ENCODE measurements around the gene RPTOR.

RPTOR gene

GRCh38 chr17:80588702-80589383 is 44.2 kb downstream of the RPTOR start:
- DNase-seq (ENCODE audit: low spot score), result no peak

DNA sequence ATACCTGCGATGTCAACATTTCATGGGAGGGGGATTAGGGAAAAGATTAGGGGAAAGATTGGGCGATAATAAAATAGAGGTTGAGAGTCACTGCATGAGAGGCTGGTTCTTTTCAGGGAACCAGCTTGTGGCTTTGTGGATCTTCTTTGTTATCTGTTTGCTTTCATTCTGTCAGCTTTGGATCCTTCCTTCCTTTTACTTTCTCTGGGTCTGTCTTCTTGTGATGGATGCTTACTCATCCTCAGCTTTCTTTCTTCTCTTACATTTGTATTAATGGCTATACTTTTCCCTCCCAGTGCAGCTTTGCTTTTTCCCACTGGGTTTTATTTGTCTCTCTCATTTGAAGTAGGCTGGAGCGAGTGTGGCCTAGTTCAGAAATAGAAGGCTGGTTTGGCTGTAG is 47.1 kb downstream of the RPTOR start:
- DNase-seq (ENCODE audit: low spot score), result no peak

- DNase-seq (ENCODE audit: low spot score), result no peak
Observed at GRCh38 chr17:80592243-80592642, 47.6 kb downstream of the RPTOR start.

DNA sequence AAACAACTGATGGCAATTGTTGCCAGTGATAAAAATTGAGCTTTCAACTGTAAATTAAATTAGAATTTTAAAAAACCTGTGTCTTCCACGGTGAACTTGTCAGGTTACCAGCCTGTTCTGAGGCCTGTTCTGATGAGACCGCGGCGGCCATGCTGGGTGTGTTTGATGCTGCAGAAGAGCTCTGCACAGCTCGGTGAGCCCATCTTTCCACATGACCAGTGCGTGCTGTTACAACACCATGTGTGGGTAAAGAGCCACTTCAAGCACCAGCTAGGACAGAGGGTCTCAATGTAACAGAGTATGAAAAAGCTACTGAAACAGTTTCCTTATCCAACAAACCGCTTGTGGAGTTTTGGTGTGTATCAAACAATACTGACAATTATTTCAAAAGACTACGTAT is 48.5 kb downstream of the RPTOR start:
- DNase-seq (ENCODE audit: low spot score), result no peak

DNA sequence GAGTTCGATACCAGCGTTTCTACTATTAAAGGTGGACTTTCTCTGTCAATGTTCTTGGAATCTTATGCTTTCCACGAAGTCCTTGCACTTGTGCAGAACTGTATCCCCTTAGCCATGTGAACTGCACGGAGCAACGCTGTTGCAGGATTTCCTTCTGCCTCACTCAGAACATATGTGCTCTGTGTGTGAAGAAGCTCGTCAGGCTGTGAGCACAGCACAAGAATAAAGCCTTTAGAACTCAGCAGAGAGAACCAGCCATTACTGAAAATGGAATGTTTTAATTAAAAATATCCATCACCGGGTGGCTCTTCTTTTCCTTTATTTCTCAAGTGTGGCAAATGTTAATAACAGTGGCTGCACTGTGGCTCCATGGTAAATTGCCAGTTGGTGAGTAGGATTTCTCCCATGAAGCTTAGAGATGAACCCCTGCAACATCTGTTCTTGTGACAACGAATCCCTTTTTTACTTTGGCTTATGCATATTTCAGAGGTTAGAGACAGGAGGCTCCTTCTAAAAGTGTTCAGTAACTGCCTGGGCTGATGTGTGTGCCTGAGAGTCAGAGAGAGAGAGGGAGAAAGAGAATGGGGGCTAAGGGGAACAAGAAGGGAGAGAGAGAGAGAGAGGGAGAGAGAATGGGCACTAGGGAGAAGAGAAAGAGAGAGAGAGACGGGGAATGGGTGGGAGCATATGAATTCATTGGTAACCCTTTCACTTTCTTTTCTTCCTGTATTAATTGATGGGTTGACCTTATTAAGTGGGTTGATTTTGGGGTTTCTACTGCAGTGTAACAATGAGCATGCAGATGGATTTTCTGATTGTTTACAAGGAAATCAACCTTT is 50.0 kb downstream of the RPTOR start:
- no peak for DNase-seq (ENCODE audit: low spot score)

DNA sequence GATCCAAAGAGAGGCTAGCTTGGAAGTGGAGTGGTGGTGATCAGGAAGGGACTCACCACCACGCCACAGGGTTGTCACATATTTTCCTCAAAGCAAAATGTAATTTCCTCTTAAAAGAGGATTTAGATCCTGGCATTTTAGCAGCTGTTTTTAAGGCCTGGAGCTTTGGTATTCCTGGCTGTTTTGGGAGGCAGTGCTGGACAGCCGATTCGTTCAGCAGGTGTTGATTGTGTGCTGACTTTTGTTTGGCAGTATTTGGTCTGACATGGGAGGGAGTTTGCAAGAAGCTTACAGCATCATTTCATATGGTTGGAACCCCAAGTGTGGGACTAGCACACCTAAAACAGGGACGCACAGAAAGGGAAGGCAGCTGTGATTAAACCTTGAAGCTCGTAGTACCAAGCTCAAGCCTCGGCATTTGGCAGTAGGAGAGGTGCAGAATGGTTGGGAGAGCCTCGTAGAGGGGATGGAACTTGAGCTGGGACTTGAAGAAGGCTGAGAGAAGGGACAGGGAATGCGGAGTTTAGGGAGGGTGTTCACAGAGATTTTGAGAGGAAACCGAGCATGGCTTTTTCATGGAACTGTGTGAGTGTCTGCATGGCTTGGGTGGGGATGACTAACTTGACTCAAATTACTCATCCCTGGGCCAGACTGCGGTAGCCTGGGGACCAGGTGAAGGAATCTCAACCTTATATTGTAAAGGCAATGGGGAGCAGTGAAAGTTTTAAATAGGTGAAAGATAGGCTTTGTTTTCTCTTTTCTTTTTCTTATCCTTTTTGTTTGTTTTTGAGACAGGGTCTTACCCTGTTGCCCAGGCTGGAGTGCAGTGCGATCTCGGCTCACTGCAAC is 52.3 kb downstream of the RPTOR start:
- DNase-seq (ENCODE audit: low spot score), result no peak

- no peak for DNase-seq (ENCODE audit: low spot score)
Observed at GRCh38 chr17:80598813-80599545, 54.3 kb downstream of the RPTOR start.

- no peak for DNase-seq (ENCODE audit: low spot score)
Observed at GRCh38 chr17:80599546-80600305, 55.1 kb downstream of the RPTOR start.

DNA sequence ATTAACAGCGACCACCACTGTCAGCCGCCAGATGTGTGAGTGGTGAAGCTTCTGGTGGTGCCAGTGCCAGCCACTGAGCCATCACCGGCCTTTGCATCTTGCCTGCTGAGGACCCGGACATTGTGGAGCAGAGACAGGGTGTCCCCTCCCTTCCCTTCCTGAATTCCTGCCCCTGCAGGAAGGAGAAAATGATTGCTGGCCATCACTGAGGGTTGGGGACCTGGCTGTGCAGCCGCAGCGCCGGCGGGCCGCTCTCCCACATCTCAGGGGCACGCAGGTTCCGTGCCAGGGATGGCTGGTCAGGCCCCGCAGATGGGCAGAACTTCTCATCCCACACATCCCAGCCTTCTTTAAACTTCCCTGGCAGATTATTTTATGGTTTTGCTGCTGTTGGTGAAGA is 56.5 kb downstream of the RPTOR start:
- DNase-seq (ENCODE audit: low spot score), result no peak

DNA sequence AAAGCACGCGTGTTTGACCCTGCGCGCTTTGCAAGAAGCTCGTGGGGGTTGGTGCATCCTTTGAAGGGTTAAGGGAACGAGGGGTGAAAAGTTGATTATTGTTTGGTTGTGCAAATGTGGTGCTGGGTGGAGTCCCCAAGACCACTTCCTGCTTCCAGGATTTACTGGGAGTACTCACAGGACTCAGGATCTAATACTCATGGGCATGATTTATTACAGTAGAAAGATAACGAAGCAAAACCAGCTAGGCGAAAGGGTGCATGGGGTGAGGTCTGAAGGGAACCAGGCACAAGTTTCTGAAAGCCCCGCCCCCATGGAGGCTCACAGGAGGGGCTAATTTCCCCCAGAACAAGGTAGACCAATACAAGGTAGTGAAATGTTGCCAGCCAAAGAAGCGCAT is 58.8 kb downstream of the RPTOR start:
- DNase-seq (ENCODE audit: low spot score), result no peak

DNA sequence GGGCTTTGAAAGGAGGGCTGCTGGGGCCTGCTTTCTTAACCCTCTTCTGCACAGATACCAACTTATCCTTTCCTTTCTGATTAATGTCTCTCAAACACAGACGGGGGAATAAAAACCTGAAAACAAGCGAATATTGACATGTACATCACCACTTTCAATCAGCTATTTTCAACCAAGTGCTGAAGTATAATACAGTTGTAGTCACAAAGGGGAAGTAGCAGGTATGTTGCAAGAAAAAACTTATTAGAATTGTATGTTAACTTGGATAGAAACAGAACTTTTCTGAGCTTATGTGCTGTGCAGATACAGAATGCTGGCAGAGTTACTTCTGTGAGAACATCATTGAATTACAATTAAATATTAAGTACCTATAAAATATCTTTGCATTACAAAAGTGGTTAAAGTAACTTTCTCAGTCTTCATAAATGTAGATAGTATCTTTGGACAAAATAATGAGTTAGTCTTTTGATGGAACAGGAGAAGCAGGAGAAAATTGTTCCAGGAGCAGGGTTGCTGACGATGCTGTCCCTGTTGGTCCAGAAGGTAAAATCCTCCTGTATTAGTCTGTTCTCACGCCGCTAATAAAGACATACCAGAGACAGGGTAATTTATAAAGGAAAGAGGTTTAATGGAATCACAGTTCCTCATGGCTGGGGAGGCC is 59.5 kb downstream of the RPTOR start:
- no peak for DNase-seq (ENCODE audit: low spot score)

- no peak for DNase-seq (ENCODE audit: low spot score)
Observed at GRCh38 chr17:80604670-80605010, 60.0 kb downstream of the RPTOR start.

DNA sequence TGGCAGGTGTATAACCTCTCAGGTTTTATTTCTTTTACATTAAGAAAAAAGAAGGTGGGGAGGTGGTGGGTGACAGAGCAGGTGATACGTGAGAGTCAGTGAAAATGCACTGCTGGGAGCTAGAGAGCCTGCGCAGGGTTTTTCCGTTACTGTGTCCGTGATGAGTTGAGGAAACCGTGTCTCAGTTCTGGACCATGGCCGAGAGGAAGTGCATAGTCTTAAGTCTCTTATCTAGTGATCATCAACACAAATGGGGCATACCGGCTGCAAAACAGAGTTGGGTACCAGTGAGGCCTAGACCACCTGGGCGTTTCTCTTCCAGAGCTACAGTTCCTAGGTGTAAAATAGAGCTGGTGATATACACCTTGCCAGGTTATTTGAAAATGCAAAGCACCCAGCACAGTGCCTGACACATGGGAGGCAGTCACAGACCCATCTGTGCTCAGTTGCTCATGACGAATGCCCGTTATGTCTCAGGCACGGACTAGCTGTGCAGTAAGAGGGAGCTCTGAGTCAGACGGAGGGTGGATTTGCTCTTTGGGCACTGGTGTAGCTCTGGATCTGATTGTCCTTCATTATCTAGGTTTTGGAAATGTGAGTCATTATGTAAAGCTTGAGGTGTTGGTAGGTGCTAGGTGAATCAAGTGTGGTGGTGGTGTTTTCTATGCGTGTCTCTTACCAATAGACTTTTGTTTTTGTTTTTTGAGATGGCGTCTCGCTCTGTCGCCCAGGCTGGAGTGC is 60.9 kb downstream of the RPTOR start:
- DNase-seq (ENCODE audit: low spot score), result no peak

DNA sequence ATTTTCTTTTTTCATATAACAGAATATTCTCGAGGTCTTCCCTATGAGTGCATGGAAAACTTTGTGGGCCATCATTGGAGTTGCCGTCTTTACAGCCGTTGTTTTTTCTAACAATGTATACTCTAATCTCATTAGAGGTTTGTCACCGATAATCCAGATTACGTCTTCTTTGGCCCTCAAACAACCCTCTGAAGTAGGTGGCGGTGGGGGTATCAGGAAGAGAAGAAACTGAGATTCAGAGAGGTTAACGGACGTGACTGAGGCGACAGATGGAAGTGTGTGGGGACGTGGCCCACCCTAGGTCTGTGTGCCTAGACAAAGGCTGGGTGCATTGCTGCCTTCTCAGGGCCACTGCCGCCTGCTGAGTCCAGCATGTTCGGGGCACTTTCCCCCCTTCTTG is 63.7 kb downstream of the RPTOR start:
- DNase-seq (ENCODE audit: low spot score), result no peak

DNA sequence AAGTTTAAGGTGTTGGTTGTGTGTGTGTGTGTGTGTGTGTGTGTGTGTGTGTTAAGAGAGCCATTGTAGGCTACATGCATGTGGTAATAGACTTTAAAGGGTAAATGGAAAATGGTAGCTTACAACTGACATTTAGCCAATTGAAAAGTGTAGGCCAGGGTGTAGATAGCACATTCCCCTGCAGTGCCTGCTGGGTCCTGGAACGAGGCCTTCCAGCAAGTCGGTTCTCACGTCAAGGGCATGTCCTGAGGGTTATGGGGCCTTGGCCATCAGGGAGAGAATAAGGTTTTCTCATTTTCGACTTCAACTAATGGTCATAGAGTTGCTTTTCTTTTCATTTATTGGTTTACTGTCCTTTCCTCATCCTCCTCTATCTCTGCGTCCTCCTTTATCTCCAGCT is 65.1 kb downstream of the RPTOR start:
- DNase-seq (ENCODE audit: low spot score), result no peak

GRCh38 chr17:80611816-80612215 is 67.2 kb downstream of the RPTOR start:
- DNase-seq (ENCODE audit: low spot score), result no peak

DNA sequence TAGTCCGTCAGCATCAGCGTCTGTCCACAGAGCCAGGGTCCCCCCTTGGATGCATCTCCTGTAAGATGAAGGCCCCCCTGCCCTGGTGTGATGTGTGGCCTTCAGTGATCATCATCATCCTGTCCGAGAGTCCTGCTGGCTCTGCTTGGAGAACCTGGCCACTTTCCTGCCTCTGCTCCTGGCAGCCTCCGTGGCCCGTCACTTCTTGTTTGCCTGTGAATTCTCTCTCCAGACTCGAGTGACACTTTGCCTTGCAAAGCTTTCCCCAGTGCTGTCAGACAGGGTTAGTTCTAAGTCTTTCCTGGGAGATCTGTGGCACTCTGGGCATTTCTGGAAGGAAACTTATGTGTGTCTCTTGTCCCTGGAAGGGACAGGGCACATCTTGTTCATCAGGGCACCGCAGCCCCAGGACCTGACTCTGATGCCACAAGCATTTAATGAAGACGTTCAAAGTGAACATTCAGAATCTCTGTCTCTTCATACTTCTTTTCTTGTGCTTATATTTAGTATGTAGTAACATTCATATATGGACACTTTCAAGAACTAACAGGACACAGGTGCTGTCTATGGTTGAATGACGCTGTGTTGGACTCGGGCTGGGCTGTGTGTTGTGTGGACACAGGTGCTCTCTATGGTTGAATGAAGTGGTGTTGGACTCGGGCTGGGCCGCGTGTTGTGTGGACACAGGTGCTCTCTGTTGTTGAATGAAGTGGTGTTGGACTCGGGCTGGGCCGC is 68.5 kb downstream of the RPTOR start:
- DNase-seq (ENCODE audit: low spot score), result no peak

DNA sequence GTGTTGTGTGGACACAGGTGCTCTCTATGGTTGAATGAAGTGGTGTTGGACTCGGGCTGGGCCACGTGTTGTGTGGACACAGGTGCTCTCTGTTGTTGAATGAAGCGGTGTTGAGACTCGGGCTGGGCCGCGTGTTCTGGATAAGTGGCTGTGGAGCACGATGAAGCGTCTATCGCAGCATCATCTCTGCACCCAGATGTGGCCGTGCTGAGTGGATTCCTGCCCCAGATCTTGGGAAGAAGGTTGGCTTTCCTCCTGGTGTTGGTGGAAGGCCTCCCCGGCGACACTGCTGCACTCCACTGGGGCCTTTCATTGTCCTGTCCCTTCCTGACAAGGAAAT is 69.1 kb downstream of the RPTOR start:
- no peak for DNase-seq (ENCODE audit: low spot score)

DNA sequence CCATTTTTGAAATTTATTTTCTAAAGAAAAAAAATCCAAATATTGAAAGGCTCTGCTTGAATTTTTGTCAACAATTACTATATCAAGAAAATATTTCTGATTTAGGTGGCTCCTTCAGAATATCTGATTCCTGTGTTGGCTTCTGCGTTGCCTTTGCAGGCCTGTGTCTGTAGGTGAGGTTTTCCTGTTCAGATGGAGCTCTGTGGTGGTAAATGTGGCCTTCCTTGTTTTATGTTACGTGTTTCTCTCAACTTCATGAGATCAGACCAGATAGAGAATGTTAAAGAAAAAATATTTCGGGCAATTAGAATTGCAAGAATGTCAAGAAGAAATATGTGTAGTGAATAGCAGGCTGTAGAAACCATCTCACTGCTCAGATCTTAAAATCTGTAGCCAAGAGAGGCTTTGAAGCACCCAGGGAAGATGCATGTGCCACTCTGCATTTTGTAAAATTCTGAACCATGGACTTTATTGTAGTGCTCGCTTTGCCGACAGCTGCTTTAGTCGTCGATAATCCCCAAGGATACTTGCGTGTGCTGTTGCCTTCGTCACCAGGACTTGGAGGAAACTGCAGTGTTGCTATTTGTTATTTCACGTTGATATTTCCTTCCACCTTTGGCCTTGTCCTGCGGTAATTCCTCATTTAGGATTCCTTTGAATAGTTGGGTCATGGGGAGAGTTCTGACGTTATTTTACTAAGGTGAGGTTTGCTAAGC is 69.9 kb downstream of the RPTOR start:
- DNase-seq (ENCODE audit: low spot score), result no peak
